NCI-H510A treated with DMSO at 0.1 percent for 48 hours (cell line): ENCODE measurements around the gene FOXD3.
A peak's percentile ranks its signal among the peaks of the same experiment; 100 is the strongest.
"Not testable (repeated sequence)": the region's sequence is repeated elsewhere in the genome, so short reads cannot be mapped to it uniquely, and the experiment has no call there.

Experiments used
- DNase-seq: peaks from one replicate; lab custom pipeline; 2025; lab: John Stamatoyannopoulos, UW

Gene FOXD3

DNA sequence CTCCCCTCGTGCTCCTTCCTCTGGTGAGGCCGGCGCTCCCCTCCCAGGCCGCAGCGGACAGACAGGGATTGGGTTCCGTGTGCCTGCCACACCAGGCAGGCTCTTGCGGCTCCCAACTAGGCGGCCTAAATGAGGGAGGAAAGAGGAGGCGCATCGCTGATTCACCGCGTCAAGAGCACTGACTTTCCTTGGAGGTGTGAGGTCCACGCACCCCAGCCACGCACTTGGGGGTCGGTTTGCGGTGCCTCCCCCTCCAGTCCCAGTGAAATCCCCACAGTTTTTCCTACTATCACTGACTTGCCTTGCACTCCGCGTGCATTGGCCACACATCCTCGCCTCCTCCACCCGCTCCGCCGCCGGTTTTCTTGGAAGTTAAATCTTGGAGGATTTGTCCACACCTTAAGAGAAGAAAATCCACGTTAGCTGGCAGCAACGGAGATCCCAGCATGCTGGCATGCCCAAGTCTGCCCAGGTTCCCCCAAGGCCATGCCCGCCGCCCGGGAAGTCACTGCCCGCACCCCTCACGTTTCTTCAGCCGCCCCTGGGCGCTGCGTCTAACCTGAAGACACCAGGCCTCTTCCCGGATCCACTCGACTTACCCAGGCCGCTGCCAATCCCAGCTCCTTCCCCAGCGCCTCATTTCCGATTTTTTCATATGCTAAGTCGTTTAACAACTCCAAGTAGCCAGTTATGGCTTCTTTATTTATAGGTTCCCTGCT is 1.1 kb upstream of the FOXD3 start:
- no peak for DNase-seq

DNA sequence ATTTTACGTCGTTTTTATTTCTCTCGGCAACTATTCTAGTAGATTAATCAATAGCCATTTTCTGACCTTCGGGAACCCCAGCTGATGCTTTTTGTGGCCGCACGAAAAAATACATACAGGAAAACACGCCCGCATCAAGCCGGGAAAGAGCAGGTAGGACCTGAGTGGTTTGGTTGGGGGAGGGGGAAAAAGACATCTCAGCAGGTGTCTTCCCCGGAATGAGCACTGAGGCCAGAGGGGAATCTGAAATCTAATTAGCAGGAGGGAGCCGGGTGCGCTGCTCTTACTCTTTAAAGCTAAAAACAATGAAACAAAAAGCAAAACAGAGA is 618 bp upstream of the FOXD3 start:
- DNase-seq = no peak

DNA sequence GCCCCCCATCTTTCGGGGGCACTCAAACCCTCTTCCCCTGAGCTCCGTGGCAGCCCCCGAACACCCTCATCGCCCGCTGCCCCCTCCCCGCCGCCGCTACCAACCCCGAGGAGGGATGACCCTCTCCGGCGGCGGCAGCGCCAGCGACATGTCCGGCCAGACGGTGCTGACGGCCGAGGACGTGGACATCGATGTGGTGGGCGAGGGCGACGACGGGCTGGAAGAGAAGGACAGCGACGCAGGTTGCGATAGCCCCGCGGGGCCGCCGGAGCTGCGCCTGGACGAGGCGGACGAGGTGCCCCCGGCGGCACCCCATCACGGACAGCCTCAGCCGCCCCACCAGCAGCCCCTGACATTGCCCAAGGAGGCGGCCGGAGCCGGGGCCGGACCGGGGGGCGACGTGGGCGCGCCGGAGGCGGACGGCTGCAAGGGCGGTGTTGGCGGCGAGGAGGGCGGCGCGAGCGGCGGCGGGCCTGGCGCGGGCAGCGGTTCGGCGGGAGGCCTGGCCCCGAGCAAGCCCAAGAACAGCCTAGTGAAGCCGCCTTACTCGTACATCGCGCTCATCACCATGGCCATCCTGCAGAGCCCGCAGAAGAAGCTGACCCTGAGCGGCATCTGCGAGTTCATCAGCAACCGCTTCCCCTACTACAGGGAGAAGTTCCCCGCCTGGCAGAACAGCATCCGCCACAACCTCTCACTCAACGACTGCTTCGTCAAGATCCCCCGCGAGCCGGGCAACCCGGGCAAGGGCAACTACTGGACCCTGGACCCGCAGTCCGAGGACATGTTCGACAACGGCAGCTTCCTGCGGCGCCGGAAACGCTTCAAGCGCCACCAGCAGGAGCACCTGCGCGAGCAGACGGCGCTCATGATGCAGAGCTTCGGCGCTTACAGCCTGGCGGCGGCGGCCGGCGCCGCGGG is 837 bp downstream of the FOXD3 start:
- DNase-seq = peak; percentile 63

DNA sequence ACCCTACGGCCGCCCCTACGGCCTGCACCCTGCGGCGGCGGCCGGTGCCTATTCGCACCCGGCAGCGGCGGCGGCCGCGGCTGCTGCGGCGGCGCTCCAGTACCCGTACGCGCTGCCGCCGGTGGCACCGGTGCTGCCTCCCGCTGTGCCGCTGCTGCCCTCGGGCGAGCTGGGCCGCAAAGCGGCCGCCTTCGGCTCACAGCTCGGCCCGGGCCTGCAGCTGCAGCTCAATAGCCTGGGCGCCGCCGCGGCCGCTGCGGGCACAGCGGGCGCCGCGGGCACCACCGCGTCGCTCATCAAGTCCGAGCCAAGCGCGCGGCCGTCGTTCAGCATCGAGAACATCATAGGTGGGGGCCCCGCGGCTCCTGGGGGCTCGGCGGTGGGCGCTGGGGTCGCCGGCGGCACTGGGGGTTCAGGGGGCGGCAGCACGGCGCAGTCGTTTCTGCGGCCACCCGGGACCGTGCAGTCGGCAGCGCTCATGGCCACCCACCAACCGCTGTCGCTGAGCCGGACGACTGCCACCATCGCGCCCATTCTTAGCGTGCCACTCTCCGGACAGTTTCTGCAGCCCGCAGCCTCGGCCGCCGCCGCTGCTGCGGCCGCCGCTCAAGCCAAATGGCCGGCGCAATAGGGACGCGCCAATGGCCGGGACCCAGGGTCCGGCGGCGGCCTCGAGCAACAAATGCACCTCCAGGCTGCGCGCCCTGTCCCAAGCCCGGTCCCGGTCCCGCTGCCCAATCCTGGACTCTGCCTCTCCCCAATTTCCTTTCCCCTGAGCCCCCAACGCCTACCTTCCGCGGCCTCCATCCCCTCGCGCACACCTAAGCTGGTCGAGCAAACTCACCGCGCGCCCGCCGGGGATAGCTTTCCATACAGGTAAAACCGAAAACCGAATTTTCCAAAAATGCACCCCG is 1.8 kb downstream of the FOXD3 start:
- no peak for DNase-seq

DNA sequence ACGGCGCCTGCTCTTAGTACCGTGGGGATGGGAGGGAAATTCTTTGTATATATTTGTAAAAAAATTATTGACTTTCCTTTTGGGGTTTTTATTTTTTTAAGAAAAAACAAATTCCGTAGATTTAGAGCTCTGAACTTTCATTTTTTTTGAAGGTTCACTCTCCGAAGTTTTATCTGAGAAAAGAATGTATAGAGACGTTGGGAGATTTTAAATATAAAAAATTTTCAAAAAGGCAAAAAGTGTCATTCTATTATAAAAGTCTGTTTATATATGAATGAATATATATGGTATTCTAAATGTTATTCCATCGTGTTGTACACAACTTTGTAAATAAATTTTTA is 2.4 kb downstream of the FOXD3 start:
- no peak for DNase-seq

DNA sequence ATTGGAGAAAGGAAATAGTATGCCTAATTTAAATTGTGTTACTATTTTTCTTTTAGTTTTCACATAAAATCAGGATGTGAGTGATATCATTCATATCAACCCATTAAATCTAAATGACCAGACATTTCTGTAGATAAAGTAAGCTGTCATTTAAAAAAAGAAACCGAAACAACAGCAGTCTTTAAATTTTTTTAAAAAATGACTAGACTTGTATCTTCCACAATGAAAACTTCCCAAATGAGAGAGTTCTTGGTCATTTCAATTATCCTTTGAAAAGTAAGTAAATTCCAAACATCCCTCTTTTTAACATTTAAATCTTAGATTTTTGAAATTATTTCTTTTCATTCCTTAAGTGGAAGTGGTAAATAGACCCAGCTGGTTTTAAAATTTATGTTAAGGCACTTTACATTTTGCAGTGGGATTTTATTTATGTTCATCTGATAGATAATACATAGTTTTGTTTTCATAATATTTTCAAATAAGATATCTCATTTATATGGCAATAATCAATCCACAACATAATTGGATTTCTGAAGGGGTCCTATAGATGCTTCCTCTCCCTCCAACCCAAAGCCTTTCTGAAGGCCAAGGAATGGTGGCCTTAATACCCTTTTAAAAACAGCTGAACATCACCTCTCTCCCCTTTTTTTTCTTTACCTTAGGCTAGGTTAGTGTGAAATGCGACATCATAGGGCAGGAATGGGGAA is 3.1 kb downstream of the FOXD3 start:
- peak; percentile 48 for DNase-seq

DNA sequence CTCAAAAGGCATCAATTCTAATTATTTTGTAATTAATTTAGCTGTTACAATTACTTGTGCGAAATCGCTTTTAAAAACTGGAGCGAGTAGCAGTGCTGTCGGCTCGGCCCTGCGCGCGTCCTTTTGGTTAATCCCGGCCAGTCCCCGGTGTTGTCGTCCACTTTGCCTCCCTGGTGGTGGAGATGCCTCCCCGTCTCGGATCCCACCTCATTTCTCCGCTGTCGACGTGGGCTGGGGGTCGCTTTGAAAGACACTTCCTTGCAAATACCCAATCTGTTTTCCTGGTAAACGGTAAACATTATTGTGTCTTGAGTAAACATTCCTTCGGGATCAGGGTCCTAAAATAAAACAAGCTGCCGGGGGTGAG is 3.7 kb downstream of the FOXD3 start:
- DNase-seq = no peak

DNA sequence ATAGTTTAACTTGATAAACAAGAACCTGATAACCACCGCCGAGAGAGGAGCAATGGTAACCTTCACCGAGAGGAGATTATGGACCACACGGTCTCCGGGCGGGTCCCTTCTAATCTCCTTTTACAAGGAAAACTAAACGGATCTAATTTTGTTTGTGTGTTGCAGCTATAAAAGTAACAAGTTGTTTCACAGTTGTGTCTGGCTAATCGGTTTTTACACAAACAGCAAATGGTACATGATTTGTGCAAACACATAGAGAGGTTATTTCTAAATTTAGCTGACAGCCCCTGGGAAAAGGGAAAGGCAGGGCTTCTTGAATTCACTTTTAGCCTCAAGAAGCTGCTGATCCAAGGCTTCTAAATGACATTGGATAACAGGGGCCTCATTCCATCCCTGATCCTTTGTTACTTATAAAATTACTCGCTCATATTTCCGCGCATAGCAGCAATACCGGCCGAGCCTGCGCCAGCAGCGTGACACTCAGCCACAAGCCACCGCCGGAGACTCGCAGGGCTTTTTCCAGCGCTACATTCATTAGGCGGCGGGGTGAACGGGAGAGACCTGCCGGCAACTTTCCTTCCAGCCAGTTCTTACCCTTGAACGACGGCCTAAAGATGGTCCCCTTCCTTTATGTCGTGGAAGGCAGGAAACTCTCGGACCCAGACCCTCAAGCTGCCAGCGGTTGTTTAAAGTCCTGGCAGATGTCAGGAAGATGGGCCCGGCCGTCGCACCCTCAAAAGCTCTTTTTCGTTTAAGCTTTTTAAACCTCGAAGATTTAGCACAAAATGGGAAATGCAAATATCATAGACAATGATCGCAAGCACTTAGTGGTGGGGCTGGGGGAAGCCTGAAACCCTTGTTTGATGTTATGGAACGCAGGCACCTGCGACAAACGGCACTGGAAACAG is 4.4 kb downstream of the FOXD3 start:
- DNase-seq = peak; percentile 43

DNA sequence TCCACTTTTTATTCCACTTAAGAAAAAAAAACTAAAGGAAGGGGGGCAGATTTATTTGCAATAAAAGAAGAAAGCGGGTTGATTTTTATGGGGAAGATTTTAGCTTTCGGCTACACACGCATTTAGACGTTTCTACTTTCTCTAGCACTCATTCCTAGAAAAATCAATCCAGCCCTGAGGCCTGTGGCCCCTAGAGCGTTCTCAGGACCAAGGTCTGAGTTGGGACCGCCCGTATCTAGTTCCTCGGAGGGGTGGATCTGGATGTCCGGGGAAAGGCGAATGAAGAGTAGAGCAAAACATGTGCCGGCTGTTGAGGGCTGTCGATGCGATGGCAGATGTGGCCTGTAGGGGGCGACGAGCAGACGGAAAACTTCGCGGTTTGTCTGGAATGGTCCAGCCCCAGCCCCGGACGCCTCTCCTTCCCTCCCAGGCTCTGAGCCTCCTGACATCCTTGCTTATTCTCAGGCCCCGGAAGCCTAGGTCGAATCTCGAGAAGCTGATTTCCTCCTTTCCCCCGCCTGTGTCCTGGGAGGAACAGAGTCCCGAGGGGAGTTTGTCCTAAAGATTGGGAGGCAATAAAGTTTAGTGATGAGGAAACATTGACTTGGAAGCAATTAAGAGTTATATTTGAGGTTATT is 5.2 kb downstream of the FOXD3 start:
- peak; percentile 86 for DNase-seq

DNA sequence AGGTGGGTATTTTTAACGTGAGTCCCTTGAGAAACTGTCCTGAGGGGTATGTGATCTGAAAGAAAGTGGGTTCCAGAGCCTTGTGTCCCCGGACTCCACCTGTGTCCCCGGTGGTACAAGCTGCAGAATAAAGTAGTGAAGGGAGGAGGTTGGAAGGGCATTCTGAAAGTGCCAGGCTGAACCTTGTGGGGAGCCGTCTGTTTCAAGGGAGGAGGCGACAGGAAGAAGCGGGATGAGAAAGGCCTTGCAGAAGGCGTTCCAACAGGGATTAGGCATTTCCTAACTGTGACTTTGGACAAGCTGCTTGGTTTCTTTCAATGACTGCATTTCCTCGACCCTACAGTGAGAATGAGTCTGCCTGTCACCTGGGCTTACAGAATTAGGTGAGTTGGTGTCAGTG is 5.8 kb downstream of the FOXD3 start:
- no peak for DNase-seq

DNA sequence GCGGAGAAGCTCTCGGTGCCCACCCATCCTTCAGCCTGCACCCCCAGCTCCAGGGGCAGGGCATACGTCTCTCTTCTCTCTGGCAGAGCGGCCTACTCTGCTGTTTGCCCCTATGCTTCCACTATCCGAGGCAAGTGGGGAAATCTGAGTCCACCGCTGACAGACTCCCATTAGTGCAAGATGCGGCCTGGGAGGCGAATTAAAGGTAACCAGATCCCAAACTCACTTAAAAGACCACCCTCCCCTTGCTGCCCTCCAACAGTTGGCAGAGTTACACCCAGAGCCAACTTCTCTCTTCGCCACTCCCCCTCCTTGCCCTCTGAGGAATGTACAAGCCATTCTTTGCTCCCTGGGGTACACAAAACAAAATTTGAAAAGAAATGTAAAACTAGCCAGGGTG is 6.4 kb downstream of the FOXD3 start:
- no peak for DNase-seq

DNA sequence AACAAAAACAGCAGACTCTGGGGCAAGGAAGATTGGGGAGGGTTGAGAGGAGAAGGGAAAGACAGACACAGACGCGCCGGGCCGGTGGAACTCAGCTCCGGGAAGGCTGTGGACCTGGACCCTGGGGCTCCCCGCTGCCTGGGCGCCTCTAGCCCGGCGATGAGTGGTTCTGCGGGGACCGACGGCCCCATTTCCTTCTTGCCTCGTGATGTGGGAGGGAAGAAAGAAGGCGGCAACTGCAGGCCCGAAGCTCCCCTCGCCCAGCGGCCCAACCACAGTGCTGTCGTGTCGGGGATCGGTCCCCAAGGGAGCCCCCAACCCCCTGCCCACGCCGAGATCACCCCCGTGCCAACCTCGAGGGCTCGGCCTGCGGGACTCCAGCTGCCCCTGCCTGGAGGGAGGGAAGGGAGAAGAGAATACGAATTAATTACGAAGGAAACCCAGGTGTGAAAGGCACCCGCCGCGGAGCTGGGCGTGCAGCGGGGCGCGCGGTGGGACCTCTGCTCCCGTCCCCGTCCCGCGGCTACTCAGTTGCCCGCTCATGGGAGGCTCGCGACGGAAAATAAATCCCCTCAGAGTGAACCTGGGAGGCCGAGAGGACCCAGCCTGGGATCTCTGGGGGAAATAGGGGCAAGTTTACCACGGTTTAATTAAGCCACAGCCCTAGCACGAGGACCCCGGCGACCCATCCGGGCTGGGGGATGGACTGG is 7.4 kb downstream of the FOXD3 start:
- DNase-seq = no peak

DNA sequence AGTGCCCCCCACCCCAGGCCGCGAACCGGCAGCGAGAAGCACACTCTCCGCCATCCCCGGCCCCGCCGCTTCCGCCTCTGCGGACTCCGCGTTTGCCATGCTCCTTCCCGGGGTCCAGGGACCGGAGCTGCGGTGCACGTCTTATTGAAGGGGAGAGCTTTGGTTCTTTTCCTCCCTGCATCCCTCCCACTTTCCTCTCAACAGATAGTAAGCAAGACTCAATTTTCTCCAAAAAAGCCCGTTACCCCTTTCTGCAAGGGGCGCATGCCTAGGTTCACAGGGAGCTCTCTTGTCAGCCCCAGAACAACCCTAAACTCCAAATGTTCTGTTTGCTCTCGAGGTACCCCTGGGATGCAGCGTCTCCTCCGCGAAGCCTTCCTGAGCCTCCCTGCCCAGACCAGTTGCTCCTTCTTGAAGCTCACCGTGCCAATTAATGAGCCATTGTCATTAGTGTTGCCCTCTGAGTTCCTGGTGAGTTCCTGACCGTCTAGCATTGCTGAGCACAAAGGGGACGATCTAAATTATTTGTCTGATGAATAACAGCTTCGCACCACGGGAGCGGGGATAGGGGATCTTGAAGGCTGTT is 8.1 kb downstream of the FOXD3 start:
- DNase-seq = no peak

DNA sequence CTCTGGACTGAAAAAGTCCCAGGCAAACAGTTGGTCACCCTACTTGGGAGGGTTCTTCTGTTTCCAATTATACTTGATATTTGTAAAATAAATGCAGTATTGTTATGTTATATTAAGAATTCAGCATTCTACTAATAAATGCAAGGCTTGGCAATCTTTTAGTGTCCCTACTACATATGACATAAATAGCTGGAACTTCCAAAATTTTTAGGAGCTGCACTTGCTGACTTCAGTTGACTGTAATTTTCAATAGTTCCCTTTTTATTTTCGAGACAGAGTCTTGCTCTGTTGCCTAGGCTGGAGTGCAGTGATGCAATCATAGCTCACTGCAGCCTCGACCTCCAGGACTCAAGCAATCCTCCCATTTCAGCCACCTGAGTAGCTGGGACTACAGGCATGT is 20.0 kb downstream of the FOXD3 start:
- DNase-seq = no peak

DNA sequence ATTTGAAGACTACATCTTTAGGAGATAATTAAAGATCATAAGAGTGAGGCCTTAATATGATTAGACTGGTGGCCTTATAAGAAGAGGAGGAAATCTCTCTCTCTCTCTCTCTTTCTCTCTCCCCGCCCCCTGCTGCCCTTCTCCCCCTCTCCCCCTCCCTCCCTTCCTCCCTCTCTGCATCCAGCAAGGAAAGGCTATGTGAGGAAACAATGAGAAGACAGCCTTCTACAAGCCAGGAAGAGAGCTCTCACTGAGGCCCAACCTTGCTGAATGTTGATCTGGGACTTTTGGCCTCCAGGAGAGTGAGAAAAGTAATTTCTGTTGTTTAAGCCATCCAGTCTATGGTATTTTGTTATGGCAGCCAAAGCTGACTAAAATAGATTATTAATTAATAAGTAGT is 21.6 kb downstream of the FOXD3 start:
- DNase-seq = no peak

DNA sequence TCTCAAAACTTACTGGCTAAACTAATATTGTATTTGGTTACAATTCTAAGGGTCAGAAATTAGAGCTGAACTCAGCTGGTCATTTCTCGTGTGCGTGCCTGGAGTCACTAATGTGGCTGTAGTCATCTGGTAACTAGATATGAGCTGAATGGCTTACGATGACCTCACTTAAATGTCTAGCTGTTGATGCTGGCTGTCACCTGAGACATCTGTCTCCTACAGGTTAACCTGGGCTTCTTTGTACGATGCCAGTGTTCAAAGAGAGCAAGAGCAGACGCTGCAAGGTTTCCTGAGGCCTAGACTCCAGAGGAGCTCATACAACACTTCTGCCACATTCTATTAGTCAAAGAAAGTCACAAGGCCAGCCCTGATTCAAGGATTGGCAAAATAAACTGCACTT is 28.0 kb downstream of the FOXD3 start:
- peak; percentile 71 for DNase-seq

DNA sequence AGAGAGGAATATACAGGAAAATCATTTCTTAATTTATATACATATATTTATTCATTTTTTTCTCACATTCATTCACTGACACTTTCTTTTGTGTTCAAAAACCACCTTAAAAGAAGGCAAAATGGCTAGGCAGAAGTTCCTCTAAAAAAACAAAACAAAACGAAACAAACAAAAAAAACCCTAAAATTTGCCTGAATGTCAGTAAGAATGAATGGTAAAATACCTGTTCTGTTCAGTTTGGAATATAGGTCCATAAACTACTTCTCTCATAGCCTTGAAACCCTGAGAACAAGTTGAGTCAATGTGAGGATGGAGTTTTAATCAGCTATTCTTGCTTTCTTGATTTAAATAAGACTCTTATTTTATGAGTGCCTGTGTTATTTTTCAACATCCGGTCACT is 30.4 kb downstream of the FOXD3 start:
- DNase-seq = no peak

DNA sequence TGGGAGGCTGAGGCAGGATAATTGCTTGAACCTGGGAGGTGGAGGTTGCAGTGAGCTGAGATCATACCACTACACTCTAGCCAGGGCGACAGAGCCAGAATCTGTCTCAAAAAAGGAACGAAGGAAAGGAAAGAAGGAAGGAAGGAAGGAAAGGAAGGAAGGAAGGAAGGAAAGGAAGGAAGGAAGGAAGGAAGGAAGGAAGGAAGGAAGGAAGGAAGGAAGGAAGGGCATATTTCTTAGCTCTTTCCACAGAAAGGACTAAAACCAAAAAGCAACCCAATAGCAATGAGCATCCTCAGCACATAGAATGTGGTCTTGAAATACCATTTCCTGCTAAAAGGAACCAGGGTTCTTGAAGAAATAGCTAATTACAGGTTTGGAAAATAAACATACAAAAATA is 33.9 kb downstream of the FOXD3 start:
- not testable (repeated sequence) for DNase-seq

DNA sequence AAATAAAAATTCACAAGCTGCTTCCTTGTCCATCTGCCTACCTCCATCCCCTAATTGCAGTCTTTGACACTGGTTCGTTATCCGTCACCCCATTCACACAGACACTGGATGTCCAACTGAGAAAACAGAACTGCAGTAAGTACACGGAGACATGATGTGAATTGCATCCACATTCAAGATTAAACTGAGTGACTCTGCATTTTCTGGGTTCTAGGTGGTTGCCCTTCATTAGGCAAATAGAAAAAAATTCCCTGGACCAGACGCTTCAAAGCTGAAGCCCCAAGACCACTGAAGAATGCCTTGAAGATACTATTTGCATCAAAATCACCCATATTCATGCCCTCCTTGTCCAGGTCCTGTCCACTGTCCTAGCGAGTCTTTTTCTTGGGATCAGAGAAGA is 37.2 kb downstream of the FOXD3 start:
- no peak for DNase-seq
